Uterus (tissue), 4 donors: ENCODE data around the gene HOXD8. TPM values are rescaled to one million over a fixed set of nuclear protein-coding genes. Genes with fewer than 3 reads are reported as not detected.

ENCODE experiments used
- DNase-seq, 2 donors: peaks; one replicate each; pipeline ENCODE4 v3.0.0-alpha.2; 2019 to 2020
- H3K27ac ChIP-seq, 2 donors: fragments of 200-600 bp; sonication (generic); 1 replicate in 1 of 2; 2 replicates in 1 of 2; pipeline ENCODE4 v1.5.1; 2016 to 2018
- H3K27me3 ChIP-seq, 2 donors: fragments of 200-600 bp; sonication (generic); one replicate each; pipeline ENCODE4 v1.5.1; 2018 to 2019; ENCODE audit warnings: control low read depth in 1 of 2
- H3K36me3 ChIP-seq, 2 donors: fragments of 200-600 bp; sonication (generic); one replicate each; pipeline ENCODE4 v1.5.1; 2019; ENCODE audit warnings: control low read depth in 1 of 2
- H3K4me1 ChIP-seq, 2 donors: fragments of 200-600 bp; sonication (generic); one replicate each; pipeline ENCODE4 v1.5.1; 2018 to 2019; ENCODE audit warnings: control low read depth in 1 of 2
- H3K4me3 ChIP-seq, 2 donors: fragments of 200-600 bp; sonication (generic); 1 replicate in 1 of 2; 2 replicates in 1 of 2; pipeline ENCODE4 v1.5.1; 2018 to 2019; ENCODE audit warnings: mild to moderate bottlenecking in 1 of 2
- H3K9me3 ChIP-seq, 2 donors: fragments of 200-600 bp; sonication (generic); one replicate each; pipeline ENCODE4 v1.5.1; 2019; ENCODE audit warnings: control low read depth in 1 of 2
- CTCF ChIP-seq, 4 experiments: fragments of 200-600 bp in 2 of 4; fragments of 450-650 bp in 2 of 4; sonication (generic) in 2 of 4; IDR thresholded peaks; one replicate each; pipeline ENCODE4 v1.5.1; 2016 to 2019; ENCODE audit warnings: antibody characterized with exemption in 4 of 4, mild to moderate bottlenecking in 2 of 4, moderate library complexity in 1 of 4
- POLR2A ChIP-seq, 2 donors: fragments of 450-650 bp; IDR thresholded peaks; one replicate each; pipeline ENCODE4 v1.6.1; 2016; ENCODE audit warnings: antibody characterized with exemption in 2 of 2, mild to moderate bottlenecking in 1 of 2, moderate library complexity in 1 of 2
- intact Hi-C: fragments of 100-400 bp; cut with DNase I; formaldehyde crosslinking; loops from one replicate; pipeline ENCODE4 v1.15.1; 2023; ENCODE audit warnings: low total_unique reads
- total RNA-seq, 4 donors: library from RNA; depleted of rRNA in 3 of 4; stranded (reverse); fragments of >200 nt in 3 of 4; gene quantifications; one replicate each; pipeline versions ENCODE4 v1.1.0 to v1.2.4, GENCODE V29; 2014 to 2023
- donor health status: DM: yes; HTN: yes; CAD: no.

Gene HOXD8
- total RNA-seq, 4 donors from 2014 or later: 25.8 to 75.6 (median 48.0) TPM

- Histone ChIP-seq H3K4me3 (peak overlapping the region in 1 of 2 donors; percentile 10), H3K36me3 (no peaks in the 10 kb centered on the region), H3K4me1 (no peaks in the 10 kb centered on the region), H3K9me3 (no peaks in the 10 kb centered on the region), H3K27me3 (no peaks in the 10 kb centered on the region), H3K27ac (peak overlapping the region; percentile 82 to 83)
- peak in 1 of 2 donors; percentile 68 for DNase-seq
- TF ChIP-seq POLR2A (IDR thresholded peaks at IDR 0.05) (no peak), CTCF (IDR thresholded peaks at IDR 0.05) (no peak)
- intact Hi-C loops: no loop called here
These were observed 32.5 kb downstream of the HOXD8 start for GRCh38 chr2:176161825-176162626.

- no peaks in the 10 kb centered on the region for H3K36me3 ChIP-seq
- no peak overlapping the region for H3K4me3 ChIP-seq
- peak overlapping the region; percentile 82 to 83 for H3K27ac ChIP-seq
- DNase-seq: no peak
- no peaks in the 10 kb centered on the region for H3K9me3 ChIP-seq
- no peaks in the 10 kb centered on the region for H3K27me3 ChIP-seq
- TF ChIP-seq POLR2A (IDR thresholded peaks at IDR 0.05) (no peak), CTCF (IDR thresholded peaks at IDR 0.05) (no peak)
- H3K4me1 ChIP-seq: no peaks in the 10 kb centered on the region
- intact Hi-C loops: no loop called here
These were observed 33.6 kb downstream of the HOXD8 start for GRCh38 chr2:176162911-176163671.

GRCh38 chr2:176163672-176164056, 34.2 kb downstream of the HOXD8 start:
- Histone ChIP-seq H3K27ac (peak overlapping the region in 1 of 2 donors; percentile 83), H3K36me3 (no peaks in the 10 kb centered on the region), H3K27me3 (no peaks in the 10 kb centered on the region), H3K9me3 (no peaks in the 10 kb centered on the region), H3K4me1 (no peaks in the 10 kb centered on the region), H3K4me3 (no peak overlapping the region)
- DNase-seq: no peak
- intact Hi-C loops: no loop called here
- TF ChIP-seq CTCF (IDR thresholded peaks at IDR 0.05) (no peak), POLR2A (IDR thresholded peaks at IDR 0.05) (no peak)

GRCh38 chr2:176164201-176164600, 34.7 kb downstream of the HOXD8 start:
- no peak for TF ChIP-seq POLR2A (IDR thresholded peaks at IDR 0.05)
- no peak for TF ChIP-seq CTCF (IDR thresholded peaks at IDR 0.05)
- Histone ChIP-seq H3K4me1 (no peaks in the 10 kb centered on the region), H3K36me3 (no peaks in the 10 kb centered on the region), H3K9me3 (no peaks in the 10 kb centered on the region), H3K27ac (peak overlapping the region in 1 of 2 donors; percentile 72), H3K4me3 (no peak overlapping the region), H3K27me3 (no peaks in the 10 kb centered on the region)
- no peak for DNase-seq
- intact Hi-C loops: no loop called here
